CD4-positive, alpha-beta T cell treated with Interleukin-1 beta for 1 hour (primary cell): ENCODE data around the gene RAB41.
A peak's percentile ranks its signal among the peaks of the same experiment; 100 is the strongest.
"Not testable (repeated sequence)": the region's sequence is repeated elsewhere in the genome, so short reads cannot be mapped to it uniquely, and the experiment has no call there.

Experiments used
- DNase-seq, 2 donors: peaks; one replicate each; pipeline ENCODE4 v3.0.0-alpha.2; 2020 to 2022

Gene RAB41

DNA sequence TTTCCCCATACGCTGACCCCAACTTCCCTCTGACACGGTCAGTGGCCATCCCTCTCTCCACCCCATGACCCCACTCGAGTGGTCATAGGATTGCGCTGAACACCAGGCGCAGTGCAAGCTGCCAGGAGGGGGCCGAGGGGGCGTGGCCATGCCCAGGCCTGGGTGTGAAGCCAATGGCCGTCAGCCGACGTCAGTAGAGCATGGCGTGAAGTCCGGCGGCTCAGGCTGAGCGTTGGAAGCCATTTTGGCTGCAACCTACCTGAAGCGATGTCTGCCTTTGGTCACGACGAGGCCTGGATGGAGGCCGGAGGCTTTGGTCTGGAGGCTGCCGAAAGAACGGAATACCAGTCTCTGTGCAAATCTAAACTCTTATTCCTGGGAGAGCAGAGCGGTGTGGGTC is at the start of gene RAB41:
Gene RAB41, plus strand, starts transcription at position 222 of the 400 bp plus-strand sequence. Its CDS starts 46 bp downstream, at position 268.
- DNase-seq: no peak

DNA sequence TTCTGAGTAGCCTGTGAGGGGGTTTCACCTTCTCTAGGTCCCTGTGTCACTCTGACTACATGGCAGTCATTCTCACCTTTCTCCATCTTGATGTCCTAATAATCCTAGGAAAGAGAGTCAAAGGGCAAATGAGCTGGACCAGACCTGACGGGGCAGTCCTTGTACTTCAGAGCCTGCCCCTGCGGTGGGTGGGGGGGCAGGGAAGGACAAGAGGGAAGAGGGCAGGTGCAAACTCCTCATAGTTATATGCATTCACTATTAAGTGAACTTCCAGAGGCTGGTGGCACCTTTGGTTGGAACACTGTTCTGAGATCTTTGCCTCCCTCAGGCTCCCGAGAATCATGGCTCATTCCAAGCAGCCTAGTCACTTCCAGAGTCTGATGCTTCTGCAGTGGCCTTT is 47.6 kb upstream of the RAB41 start, which contains the start of gene AWAT1:
Gene AWAT1, plus strand, starts transcription at position 301 of the 400 bp plus-strand sequence. Its CDS starts 41 bp downstream, at position 342.
- no peak for DNase-seq

DNA sequence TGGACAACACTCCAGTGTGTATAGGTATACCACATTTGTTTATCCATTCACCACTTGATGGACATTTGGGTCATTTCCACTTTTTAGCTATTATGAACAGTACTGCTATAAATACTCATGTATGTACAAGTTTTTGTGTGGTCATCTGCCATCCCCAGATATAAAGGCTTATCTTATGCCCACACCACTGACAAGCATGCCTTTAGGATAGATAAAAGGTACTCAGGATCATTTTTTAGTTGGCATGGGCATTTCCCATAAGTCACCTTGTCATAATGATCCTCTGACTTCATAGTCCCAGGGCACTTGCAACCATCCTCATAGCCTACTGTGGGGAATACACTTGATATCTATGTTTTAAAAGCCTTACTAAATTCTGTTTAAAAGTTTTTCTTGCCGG is 41.2 kb upstream of the RAB41 start:
- no peak for DNase-seq

DNA sequence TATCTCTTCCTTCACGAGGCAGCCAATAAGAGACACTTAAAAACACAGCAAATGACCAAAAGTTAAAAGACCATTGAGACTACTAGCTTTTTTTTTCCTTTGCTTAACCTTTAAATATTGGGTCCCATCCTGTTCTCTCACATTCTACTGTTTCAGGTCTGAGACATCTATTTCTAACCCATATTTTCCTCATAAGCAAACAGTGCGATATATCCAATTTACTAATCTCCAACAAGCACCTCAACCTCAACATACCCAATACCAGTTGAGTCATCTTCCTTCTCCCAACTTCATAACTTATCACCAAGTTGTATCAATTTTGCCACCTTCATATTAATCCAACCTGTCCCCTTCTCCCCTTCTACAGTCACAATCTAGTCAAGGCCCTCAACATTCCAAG is 40.5 kb upstream of the RAB41 start:
- DNase-seq: no peak

DNA sequence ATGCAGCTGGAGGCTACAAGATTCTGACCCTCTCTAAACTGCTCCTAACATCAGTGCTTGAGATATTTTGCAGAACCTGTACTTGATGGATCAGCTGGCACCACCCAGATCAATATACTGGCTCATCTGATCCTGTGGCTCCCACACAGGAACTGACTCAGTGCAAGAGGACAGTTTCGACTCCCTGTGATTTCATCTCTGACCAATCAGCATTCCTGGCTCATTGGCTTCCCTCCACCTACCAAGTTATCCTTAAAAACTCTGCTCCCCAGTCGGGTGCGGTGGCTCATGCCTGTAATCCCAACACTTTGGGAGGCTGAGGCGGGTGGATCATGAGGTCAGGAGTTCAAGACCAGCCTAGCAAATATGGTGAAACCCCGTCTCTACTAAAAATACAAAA is 38.4 kb upstream of the RAB41 start:
- DNase-seq: not testable (repeated sequence)

DNA sequence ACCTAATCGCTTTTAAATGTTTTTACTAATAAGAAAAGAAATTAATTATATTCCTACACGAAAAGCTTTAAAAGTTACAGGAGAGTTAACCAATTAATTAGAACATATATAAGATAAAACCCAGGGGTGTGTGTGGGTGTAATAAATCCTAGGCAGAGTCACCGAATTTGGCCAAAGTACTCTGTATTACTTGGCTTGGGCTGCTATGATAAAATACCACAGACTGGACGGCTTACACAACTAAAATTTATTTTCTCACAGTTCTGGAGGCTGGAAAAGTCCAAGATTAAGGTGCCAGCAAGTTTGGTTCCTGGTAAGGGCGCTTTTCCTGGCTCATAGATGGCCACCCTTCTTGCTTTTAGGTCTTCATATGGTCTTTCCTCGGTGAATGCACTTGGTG is 37.1 kb upstream of the RAB41 start:
- no peak for DNase-seq

DNA sequence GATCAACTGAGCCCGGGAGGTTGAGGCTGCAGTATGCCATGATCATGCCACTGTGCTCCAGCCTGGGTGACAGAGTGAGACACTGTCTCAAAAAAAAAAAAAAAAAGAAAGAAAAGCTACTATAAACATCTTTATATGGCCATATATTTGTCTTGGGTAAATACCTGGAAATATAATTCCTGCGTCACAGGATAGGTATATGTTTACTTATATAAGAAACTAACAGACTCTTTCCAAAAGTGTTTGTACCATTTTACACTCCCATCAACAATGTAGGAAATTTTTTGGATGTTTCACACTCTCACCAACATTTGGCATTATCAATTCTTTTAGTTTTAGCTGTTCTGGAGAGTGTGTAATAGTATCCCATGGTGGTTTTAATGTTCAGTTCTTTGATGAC is 34.7 kb upstream of the RAB41 start:
- no peak for DNase-seq

DNA sequence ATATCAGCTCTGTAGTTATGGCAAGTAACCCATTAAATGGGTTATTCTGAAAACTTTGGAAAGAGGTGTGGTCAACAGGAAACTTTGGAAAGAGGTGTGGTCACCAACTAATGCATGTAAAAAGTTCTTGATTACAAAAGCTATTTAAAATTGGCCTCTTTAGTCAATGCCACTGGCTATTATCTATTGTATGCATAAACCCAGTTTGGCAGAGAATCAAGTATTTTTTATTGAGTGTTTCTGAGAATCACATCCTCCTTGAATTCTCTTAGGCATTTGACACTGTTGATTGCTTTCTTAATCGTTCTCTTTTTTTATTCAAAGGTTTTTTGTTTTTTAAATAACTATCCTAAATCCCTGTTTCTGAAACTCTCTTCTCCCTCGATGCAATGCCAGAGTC is 29.5 kb upstream of the RAB41 start:
- no peak for DNase-seq

DNA sequence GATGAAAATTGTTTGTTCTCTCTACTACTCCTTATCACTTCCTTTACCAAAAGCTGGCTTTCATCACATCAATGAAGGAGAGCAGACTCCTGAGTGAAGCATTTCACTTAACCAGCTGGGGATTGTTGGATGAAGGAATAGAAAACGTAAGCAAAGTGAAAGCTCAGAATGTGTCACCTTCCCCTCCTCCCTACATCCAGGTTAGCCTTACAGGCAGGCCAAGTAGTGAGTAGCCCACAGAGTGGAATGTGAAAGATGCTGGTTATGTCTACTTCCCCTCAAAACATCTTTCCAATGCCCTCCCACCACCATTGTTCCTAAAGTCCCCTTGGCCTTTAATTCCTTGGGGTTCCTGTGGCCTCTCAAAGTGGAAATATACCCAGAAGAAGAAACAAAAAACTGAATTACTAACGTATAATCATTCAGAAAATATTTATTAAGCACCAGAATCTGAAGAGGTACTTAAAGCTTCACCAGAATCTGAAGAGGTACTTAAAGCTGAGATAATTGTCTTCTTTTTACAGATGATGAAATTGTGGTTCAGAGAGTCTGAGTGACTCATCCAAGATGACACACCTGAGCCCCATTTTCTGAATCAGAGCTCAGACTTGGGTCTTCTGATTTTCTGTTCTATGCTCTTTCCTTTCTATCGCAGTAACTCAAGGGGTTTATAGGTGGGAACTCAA is 28.5 kb upstream of the RAB41 start:
- DNase-seq: no peak

DNA sequence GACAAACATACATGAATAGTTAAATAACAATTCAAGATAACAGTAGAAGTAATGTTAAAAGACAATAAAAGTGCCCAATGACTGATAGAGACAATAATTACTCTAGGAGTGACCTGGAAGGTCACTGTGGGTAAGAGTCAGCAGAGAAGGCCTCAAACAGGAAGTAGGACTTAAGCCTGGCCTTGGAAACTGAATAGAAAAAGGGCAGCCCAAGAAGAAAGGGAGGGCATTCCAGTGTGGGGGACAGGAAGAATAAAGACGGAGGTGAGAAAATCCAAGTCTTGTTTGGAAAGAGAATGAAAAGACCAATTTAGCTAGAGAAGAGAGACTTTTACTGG is 27.9 kb upstream of the RAB41 start:
- no peak for DNase-seq

DNA sequence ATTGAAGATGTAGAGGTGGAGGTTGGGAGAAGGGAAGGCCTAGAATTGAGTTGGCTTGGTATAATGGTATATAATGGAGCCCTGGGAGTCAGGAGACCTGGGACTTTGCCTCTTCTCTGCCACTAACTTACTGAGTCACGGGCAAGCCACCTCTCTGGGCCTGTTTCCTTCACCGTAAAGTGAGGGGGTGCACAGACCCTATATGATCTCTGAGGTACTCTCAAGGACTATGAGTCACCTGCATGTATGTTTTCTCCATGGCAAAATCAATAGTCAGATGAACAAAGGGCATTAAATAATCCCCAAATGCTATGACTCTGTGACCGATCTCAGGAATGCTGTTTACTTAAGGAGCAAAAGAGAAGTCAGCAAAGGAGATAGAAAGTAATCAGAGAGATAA is 27.1 kb upstream of the RAB41 start:
- no peak for DNase-seq

DNA sequence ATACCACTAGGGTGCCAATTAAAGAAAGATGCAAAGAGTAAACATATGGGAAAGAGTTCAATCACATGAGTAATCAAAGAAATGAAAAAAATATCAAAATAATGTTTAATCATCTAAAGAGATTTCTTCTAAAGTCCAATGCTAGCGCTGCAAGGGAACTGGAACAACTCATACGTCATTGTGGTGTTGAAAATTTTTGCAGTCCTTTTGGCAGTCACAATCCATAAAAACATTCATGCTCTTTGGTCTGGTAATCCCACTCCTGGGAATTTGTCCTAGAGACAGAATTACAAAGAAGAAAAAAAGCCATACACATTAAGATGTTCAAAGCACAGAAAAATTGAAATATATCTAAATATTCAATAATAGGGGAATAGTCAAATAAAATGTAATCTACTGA is 26.5 kb upstream of the RAB41 start:
- no peak for DNase-seq

DNA sequence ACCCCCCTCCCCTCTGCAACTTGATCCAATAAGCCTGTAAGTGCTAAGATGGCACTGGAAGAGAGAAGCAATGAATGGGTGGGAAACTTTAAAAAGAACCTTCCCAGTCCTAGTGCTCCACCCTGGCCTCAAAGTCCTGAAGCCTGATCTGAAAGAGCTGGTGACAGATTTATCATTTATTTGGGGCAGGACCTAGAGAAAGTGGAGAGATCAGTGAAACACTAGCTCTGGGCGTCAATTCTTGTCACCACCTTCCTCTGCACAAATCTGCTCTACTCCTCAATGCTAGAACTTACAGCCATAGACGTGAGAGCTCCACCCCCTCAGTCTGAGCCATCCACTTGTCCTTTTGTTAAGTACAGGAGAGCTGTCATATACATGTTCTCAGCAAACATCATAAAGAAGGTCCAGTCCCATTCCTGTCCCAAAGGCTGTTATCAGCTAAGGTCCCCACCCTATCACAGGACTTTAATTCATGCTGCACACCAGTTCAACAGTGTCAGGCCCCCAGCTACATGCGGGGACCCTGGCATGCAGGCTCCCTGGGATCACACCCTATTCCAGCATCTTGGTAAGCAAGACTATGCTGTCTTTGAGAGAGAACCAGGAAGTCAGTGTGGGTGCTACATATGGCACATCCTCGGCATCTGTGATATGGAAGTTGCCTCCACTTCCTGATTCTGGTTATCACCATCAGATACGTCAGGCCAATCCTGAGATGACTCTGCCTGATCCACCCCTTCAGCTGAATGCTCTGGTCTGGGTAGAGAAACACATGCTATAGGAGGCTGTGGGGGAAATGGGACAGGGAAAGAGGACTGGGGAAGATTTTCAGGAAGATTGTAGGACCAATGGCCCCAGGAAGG is 24.3 kb upstream of the RAB41 start:
- DNase-seq: no peak

DNA sequence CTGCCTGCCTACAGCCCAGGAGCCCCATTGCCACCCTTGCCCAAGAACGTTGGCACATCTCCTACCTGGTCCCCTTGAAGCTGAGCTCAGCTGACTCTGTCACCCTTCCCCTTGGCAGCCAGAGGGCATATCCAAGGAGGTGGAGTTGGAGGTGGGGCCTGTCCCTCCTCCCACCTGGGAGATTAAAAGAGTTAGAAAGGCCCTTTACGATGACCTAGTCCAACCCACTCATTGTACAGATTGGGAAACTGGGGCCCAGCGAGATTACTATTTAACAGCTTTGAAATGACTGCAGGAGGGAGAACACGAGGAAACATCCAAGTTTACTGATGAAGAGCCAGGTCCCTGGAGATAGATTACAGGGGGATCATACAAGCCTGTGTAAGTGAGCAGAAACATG is 21.9 kb upstream of the RAB41 start, which contains the start of gene P2RY4:
Gene P2RY4, minus strand, starts transcription at position 101 of the 400 bp plus-strand sequence. CDS start 580 bp downstream, outside the sequence.
- no peak for DNase-seq

DNA sequence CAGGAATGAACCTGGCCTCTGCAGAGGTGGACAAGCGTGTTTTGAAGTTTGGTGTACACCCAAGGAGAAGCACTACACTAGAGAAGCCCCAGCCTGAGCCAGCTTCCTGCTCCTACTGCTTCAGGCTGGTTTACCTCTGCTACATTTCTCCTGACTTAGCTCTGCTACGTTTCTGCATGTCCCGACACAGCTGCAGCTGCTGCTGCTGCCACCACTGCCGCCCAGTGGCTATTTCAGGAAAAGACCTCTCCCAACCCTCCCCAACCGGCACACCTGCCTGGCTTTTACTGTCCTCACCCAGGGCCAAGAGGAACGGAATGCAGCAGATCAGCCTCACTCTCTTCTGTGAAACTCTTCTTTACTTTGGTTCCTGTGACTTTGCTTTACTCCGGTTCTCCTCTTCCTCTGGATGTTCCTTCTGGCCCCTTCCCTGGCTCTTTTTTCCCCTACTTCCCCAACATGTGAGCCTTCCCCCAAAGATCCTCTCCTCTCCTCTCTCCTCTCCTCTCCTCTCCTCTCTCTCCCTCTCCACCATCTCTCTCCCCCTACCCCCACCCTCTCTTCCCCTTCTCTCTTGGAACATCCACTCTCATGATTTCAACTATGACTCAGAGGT is 18.9 kb upstream of the RAB41 start:
- peak; percentile 1 to 7 for DNase-seq

DNA sequence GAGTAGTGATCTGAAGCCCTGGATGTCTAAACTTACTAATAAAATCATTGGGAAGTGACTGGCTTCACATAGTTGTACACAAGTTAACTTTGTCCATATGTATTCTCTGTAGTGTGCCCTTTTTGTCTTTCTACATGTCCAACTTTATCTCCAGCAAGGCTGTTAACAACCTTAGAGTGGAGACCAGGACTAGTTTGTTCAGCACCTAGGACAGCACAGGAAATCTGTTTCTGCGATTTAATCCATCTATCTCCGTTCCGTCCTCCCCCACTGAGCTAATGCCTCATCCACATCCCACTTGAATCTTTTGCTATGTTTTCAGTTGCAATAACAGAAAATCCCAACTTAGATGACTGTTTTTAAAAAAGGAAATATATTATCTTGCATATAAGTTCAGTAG is 17.2 kb upstream of the RAB41 start:
- no peak for DNase-seq

DNA sequence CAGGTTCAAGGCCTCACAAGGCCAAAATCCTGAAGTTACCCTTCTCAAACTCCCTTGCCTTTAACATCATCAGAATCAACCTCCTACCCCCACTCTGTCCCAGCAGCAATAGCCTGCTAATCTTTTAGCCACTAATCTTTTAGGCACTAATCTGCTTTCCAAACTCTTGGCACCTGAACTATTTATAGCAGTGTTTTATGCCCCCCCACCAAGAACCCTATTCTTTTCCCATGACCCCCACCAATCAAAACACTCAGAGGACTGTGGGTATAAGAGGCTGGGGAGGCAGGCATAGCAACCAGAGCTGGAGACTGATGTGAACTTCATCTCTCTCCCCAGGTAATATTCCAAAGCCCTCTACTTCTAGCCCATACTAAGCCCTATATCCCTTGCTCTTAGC is 13.9 kb upstream of the RAB41 start, which contains the start of gene ARR3:
Gene ARR3, plus strand, starts transcription at position 301 of the 400 bp plus-strand sequence. CDS start 1,052 bp downstream, outside the sequence.
- no peak for DNase-seq

DNA sequence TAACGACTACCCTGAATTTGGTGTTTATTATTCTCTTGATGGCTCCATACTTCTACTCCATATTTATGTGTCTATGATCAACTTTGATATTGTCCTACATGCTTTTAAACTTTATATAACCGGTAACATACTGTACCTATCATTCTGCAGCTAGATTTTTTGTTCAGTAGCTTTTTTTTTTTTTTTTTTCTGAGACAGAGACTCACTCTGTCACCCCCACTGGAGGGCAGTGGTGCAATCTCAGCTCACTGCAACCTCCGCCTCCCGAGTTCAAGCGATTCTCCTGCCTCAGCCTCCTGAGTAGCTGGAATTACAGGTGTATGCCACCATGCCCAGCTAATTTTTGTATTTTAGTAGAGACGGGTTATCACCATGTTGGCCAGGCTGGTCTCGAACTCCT is 7.9 kb upstream of the RAB41 start:
- not testable (repeated sequence) for DNase-seq

DNA sequence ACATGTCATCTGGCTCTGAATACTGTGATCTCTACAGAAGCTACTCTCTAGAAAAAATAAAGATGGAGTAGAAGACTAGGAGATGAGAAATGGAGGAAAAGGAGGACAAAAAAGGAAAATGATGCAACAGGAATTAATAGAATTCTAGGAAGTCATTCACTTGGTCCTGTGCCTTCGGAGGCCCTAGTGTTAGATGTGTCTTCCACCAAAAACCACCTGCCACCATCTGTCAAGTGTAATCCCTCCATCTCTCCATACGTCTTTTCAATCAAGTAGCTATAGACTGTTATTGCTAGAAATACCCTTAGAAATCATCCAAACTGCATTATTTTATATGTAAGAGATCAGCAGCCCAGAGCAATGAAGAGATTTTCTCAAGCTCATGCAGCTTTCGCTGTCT is 2.9 kb upstream of the RAB41 start:
- no peak for DNase-seq

DNA sequence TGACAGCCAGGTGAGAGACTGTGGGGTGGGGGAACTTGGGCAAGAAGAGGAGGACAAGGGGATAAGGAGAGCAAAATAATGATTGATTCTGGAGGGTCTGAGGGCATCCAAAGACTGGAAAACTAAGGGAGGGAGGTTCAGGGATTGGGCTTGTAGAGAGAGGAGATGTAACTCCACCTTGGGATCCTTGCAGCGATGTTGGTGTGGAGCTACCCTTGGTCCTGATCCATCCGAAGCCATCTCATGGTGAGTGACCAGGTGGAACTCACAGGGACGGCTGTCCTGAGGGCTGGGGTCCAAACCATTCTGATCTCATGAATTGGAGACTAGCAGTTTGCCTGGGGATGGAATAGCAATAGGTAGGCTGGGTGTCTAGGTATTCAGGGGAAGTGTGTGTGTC is 1.4 kb upstream of the RAB41 start:
- DNase-seq: no peak

DNA sequence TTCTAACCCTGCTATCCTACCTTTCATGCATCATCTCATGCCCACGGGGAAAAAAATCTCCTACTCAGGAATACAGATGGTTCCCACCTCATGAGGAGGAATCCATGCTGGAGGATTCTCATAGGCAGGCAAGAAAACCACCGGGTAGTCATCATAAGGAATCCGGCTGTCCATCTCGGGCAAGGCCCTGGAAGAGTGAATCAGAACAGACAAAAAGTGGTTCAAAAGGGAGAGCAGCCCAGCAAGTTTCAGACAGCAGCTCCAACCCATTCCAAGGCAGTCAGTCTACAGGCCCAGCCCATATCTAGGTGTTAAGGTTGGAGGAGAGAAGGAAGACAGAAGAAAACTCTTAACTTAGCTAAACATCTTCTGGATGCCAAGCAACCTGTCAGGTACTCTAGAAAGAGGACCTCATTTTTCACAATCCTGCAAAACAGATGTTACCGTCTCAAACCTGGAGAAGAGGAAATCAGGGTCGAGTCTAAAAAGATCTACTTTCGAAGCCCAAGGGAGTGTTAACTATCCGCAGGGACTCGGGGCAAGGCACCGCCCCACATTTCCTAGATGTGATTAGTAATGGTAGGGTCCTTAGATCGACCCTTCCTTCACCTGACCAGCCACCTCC is 7.3 kb downstream of the RAB41 start:
- DNase-seq: no peak

DNA sequence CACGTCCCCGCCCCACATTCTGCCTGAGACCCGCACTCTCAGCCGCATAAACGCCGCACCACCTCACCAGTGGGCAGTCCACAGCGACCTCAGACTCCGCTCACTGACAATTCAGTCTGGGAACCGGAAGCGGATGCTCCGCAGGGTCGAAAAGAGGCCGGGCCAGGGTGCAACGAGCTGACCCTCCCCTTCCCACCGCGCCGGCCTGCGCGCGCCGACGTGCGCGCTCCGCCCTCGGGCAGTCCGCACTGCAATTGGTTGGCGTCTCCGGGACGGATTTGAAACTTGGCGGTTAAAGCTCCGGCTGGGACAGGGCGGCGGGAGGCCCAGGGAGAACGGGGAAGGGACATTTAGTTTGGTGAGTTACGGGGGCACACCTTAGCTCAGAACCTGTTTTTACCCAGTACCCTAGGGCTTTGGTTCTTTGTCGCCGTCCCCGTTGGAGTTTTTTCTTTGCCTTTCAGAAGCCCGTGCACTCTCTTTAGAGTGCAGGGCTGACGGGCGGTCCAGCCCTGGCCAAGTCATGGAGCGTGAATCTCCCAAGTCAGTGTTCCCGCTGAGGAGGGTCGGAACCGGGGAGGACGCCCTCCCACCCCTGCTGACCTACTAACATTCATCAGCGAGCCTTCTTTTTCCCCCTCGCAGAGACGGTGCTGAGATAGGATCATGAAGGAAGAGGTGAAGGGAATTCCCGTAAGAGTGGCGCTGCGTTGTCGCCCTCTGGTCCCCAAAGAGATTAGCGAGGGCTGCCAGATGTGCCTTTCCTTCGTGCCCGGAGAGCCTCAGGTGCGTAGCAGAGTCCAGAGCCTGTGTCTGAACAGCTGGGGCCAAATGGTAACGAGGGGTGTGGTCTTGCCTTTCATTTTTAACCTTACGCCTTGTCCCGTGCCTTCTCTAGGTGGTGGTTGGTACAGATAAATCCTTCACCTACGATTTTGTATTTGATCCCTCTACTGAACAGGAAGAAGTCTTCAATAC is 8.1 kb downstream of the RAB41 start, which contains the start of the genes KIF4A and PDZD11:
Gene KIF4A, plus strand, starts transcription at position 312 of the 978 bp plus-strand sequence. Its CDS starts 355 bp downstream, at position 667.
Gene PDZD11, minus strand, starts transcription at position 135 of the 978 bp plus-strand sequence. CDS start 586 bp downstream, outside the sequence.
- DNase-seq: peak; percentile 82 to 83
